Kasumi-1 (cell line): ENCODE measurements around the gene SOX30.
A peak's percentile ranks its signal among the peaks of the same experiment; 100 is the strongest.

Experiments
- DNase-seq, 2 experiments: peaks; one replicate each; lab custom pipeline; 2025; lab: John Stamatoyannopoulos, UW

SOX30 gene

DNA sequence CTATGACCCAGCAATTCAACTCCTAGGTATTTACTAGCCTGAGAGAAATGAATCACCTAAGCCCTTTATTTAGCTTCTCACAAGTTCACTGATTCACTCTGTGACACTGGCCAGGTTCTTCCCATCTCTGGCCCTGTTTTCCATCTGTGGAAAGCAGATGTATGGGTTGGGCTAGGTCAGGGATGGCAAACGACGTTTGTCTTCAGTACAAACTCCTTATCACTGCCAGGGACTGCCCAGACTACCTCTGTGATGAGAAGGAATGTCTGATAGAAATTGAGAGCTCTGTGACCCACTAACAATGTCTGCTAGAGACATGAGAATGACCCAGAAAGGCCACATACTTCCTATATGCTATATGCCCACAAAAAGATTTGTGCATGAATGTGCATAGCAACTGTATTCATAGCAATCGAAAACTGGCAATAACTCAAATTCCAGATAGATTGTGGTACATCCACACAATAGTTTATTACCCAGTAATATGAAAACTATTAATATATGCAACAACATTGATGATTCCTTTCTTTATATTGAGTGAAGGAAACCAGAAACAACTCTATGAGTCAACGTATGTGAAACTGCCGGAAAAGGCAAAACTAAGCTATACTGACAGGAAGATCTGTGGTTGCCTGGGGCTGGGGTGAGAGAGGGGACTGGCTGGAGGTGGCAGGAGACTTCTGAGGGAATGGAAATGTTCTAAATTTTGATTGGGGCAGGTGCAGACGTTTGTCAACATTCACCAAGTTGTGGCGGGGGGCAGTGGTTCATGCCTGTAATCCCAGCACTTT is 44.7 kb downstream of the SOX30 start:
- DNase-seq: peak; percentile 37 to 62

DNA sequence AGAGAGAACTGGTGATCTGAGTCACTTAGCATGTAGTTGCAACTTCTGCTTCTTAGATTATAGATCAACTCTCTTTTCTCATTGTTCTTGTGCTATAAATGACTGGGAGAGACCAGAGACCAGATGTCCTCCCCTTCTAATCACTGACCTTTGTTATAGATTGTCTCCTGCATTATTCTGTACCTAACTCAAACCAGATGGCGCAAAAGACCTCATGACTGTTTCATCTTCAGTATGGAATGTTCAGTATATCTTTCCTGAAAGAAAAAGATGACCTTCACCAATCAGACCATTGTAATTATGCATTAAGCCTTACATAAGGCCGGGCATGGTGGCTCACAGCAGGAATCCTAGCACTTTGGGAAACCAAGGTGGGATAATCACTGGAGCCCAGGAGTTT is 46.2 kb downstream of the SOX30 start:
- DNase-seq: no peak

DNA sequence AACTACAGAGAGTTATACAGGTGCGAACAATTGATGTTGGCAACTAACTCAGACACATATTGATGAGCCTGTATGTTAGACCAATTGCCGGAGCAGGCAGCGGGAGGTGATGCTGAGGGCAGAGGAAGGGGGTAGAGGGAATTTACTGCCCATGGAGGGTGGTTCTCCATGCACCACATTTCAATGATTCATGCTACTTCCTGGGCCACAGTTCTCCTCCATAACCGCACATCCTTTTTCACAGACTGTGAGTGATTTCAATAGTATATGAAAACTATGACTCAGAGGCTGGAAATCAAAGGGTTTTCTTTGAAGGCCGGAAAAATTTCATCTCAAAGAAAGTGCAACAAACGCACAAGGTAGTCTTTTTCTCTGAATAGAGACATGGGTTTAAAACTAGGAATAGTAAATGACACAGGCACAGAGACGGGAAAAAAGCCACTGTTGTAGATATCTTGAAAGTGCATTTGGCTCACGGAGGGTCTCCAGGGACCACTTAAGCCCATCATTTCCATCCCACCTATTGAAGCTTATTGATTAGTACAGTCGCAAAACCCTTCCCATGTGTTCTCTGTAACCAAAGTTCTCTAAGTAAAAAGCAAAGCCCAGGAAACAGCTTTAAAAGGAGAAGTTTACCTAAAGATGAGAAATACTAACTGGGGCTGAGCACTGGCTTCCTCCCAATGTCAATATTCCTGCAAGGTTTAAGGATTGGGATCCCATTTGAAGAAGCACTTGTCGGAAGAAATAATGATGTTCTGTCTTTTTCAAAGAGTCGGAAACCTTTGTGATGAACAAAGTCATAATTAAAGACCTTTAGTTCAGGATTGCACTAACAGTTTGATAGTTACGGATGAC is 48.7 kb downstream of the SOX30 start:
- DNase-seq: peak; percentile 90 to 94

DNA sequence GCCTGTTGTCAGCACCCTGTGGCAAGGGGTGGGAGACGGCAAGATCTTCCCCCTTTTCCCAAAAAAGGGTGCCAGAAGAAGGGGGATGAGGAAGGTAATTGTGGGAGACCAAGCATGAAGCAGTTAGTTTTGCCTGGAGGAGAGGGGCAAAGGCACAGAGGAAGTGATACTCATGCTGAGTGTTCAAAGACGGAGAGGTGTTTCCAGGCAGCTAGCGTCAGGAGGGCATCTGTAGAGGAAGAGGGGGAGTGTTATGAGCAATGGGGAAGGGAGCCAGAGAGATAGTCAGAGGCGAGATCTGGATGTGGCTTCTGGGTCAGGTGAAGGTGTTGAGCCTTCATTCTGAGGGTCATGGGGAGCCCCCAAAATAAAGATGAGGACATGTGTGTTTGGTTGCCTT is 49.7 kb downstream of the SOX30 start:
- peak; percentile 30 to 54 for DNase-seq

DNA sequence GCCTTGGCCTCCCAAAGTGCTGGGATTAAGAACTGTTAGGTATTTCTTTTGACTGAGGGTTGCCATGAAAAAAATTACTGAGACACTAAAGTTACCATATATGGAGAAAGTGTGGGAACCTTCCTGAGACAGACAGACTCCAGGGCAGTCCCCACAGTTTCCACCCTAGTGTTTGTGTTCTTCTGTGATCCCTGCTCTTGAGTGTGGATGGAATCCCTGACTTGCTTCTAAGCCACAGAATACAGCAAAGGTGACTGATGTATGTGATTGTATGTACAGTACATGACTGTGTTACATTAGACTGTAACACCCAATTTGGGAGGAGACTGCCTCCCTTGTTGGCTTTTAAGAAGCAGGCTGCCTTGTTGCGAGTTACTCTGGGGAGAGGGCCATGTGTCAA is 52.0 kb downstream of the SOX30 start:
- DNase-seq: no peak

DNA sequence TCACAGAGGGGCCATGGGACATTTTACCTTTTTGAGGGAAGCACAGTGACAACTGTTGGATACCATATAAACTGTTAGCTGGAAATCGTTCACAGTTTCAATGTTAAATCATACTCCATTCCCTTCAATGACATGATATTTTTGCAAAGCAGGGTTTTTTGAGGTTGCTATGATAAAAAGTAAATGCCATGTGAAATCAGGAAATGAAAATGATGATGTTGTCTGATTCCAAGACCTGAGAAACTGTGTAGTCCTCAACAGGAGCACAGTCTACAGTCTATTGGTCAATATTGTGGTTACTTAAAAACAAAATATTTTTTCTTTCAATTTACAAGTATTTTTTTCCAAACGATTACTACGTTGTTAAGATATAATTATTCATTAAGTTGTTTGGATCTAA is 52.7 kb downstream of the SOX30 start:
- DNase-seq: no peak

DNA sequence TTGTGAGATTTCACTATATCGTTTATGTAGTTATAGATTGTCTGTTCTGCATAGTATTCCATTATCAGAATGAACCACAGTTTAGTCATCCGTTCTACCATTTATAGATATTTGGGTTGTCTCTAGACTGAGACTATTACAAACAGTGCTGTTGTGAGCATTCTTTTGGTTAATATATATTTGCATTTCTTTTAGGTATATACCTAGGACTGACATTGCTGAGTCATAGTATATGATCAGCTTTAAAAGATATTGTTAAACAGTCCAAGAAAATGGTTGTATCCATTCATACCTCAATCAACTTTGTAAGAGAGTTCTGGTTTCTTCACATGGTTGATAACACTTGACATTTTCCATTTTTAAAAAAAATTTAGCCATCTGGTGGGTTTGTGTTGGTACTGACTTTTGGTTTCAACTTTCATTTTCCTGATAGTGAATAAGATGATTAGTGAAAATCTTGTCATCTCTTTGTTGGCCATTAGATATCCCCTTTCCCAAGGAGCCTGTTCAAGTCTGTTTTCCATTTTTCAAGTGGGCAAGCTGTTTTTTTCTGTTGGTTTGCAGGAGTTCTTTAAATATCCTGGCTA is 53.8 kb downstream of the SOX30 start:
- DNase-seq: no peak

DNA sequence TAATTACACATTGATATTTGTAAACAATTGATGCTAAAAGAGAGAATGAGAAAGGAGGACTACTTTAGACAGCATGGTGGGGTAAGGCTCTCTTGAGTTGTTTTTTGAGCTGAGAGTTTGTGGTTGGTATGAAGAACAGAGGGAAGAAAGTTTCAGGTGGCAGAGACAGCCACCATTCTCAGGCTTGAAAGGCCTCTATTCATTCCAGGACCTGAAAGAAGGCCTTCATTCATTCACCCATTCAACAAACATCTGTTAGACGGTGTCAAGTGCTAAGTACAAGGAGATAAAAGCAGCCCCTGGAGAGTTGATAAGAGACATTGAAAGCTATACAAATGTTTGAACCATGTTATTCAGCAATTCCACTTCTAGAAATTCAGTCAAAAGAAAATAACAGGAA is 55.0 kb downstream of the SOX30 start:
- no peak for DNase-seq

DNA sequence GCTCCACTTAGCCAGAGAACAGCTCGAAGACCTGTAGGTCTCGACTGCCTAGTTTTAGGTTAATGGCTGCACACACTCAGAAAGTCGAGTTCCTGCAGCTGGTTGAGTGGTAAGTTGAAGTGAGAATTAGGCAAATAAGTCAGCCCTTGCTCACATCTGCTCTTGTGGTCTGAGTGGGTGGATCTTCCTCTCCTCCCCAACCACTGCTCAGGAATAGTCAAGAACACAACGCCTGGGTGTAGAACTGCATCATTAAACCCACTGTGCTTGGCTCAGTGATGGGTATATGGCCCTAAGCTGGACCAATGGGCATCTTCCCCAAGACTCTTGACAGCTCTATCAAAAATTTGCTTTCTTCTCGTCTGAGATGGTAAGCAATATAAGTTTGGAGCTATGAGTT is 55.8 kb downstream of the SOX30 start:
- DNase-seq: peak; percentile 24 to 30

DNA sequence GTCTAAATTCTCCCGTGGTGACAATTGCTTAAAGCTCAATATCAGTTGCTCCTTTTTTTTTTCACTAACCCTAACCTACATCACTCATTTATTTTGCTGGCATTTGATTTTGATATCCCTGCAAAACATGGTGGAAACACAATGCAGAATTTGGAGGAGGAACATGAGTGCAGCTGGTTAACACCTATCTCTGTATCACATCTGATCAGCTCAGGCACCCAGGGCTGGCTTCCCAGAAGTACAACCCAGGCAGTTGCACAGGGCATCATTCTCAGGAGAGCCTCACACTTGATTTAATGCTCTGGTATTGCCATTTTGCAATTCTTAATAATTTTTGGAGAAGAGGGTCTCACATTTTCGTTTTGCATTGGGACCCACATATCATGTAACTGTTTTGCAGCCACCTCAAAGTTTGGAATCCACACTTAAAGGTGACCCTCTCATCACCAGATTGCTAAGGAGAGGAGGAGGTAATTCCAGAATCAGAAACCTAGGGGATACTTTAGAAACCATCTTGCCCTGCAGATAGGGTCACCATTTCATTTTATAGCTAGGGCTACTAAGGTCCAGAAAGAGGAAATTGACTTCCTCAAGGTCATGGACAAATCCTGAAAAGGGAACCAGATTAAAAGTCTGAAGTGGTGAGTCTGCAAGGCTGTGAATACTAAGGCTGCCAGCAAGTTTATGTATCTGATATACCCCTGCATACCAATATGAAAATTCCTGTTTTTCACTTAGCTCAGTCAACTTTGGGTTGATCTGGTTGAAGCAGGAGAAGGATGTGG is 57.4 kb downstream of the SOX30 start:
- DNase-seq: no peak

DNA sequence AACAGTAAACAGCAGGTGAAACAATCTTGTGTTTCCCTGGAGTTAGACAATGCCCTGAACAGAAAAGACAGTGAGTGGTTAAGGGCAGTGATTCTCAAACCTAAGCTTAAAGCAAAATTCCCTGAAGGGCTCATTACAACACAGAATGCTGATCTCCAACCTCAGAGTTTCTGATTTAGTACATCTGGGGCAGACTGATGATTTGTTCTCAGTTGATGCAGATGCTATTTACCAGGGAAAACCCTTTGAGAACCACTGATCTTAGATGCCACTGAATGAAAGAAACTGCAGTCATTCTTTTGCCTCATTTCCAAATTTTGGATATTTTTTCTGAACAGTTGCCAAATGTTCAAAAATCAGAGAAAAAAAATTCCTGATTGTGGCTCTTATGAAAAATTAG is 58.0 kb downstream of the SOX30 start:
- DNase-seq: no peak

DNA sequence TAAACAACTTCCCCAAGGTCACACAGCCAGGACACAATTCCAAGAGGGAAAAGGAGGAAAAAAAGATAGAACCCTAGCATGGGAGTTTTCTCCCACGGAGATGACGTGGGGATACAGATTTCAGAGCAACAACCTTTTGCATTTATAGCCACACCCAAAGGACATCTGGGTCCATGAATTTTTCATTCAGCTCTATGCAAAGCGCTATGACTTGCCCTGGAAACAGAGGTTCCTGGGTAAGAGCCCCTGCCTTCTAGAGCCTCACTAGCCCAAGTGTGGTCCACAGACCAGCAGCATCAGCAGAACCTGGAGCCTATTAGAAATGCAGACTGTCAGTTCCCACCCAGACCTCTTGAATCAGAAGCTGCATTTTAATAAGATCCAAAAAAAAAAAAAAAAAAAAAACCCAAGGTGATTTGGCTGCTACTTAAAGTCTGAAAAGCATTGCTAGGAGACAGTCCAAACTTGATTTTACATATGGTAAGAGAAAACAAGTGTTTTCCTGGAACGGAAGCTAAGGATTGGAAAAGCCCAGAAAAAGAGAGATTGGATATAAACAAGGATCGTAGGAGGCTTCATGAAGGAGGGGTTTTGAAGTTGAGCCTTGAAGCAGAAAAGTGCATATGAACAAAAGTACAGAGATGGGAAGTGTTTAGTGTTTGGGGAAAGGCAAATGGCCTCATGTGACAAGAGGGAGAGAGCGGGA is 59.0 kb downstream of the SOX30 start:
- no peak for DNase-seq

DNA sequence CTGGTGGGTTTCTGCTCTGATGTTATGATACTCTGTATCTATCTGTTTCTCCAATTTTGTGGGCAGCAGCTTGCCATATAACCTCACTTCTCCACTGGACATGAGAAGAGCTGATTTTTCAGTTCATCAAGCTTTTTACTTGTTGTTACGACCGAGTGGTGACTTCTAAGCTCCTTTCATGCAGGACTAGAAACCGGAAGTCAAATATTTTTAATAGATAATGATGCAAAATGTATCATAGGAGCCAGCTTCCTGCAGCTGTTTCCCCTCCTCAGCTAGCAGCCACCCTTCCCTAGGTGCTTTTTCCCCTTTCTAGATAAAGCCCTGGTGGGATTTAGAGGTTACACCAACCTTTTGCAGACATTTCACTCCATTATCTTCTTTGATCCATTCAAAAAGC is 59.6 kb downstream of the SOX30 start:
- peak; percentile 44 to 61 for DNase-seq

DNA sequence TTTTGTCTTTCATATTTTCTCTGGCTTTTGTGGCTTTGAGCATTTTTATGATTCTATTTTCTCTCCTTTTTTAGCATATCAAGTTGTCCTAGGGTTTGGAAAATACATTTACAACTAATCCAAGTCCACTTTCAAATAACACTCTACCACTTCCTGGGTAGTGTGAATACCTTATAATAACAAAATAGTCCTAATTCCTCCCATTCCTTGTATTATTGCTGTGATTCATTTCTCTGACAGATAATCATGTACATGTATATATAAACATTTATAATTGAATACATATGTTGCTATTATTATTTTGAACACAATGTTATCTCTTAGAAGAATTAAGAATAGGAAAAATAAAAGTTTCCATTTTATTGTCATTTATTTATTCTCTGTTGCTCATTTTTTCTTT is 61.8 kb downstream of the SOX30 start:
- DNase-seq: no peak

DNA sequence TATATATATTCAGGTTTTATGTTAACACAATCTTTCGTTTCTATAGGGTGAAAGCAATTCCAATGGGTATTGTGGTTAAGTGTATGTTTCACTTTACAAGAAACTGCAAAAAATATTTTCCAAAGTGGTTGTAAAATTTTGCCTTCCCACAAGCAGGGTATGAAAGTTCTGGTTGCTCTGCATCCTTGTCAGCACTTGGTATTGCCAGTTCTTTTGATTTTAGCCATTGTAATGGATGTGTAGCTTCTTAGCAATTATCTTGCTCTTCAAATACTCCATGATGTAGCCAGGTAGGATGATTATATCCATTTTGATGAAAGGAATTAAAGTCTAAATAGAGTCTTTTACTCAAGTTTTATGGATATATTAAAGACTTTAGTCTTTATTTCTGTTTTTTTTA is 67.6 kb downstream of the SOX30 start:
- DNase-seq: no peak

DNA sequence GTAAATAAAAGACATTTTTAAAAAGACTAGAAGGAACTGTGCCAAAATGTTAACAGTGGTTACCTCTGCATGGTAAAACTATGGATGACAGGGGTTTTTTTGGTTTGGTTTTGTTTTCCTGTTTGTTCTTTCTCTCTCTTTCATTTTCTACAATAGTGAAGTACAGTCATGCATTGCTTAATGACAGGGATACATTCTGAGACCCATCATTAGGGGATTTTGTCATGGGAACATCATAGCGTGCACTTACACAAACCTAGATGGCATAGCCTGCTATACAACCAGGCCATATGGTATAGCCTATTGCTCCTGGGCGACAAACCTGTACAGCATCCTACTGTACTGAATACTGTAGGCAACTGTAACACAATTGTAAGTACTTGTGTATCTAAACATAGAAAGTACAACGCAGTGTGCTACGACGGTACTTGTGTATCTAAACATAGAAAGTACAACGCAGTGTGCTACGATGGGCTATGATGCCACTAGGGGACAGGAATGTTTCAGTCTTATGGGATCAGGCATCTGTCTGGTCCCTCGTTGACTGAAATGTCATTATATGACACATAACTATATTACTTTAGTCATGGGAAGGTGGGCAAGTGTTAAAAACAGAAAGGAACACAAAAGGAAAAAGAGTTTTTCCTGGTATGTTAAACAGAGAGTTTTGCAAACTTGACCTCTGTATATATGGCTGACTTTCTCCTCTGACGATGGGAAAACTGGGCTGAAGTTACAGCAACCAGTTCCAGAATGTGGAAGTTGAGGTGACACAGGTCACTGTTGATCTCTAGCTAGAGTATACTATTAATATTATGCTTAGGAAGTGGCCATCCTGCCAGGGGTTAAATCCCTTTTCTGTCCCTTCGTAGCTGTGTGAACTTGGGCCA is 69.3 kb downstream of the SOX30 start:
- no peak for DNase-seq

DNA sequence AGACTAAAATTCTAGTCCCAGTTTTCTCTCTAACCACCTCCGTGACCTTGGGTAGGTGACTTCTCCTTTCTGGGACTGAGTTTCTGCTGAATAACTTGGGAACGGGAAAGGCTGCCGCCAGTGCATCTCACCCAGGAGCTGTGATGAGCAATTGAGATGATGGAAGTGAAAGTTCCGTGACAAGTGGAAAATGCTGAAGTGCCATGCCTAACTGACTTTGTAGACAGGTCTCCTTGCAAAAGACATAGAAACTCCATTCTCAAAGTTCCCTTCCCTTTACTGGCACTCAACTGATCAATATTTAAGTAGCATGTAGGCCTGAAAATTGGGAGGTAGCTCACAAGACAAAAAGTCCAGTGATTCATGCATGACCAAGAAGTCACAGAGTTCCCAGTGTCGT is 70.3 kb downstream of the SOX30 start:
- DNase-seq: no peak

DNA sequence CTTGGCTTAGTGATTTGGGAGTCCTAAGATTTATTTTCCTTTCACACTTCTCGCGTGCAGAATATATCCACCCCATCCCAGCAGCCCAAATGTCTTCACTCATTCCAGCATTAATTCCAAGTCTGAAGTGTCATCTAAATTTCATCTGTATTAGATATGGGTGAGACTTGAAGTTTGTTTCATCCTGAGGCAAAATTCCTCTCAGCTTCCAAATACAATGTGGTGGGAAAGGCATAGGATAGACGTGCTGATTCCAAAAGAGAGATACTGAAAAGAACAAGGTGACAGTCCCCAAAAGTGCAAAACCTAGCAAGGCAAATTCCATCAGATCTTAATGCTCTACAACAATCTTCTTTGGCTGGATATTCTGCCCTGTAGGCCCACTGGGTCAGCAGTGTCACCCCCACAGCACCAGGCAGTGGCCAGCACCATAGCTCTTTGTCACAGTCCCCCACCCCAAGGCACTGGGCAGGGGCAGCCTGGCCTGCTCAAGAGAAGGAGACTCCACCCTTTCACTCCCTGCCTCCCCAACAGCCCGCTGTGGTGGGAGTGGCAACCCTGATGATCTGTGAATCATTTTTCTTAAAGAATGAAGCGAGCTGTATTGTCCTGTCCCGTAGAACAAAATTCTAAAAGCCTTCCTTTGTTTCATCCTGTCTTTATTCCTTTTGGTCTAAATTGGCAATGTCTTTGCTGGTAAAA is 74.0 kb downstream of the SOX30 start:
- DNase-seq: no peak

DNA sequence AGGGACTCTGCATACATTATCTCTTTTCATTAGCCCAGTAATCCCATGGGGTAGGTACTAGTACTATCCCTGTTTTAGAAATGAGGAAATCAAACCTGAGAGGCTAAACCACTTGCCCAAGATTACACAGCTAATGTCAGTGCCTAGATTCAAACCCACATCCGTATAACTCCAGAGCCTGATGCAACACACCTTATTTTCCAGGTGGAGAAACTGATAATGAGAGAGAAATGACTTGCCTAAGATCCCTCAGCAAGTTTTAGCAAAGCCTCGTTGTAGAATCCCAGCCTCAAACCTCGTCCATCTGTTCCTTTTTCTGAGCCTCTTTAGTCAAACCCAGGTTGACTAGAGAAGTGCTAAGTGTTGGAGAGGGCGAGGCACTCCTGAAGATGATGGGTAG is 75.6 kb downstream of the SOX30 start:
- no peak for DNase-seq
